Fibroblast of pulmonary artery (primary cell): ENCODE data around the gene FAM184B.

ENCODE experiments used
- DNase-seq: peaks from one replicate; pipeline ENCODE4 v3.0.0-alpha.2; 2010; ENCODE audit warnings: low read depth
- H3K4me3 ChIP-seq: replicated peaks from 2 replicates; pipeline ENCODE4 v1.5.1; 2011; ENCODE audit warnings: low read depth, mild to moderate bottlenecking, control low read depth, low read length, moderate library complexity
- CTCF ChIP-seq: IDR thresholded peaks from 2 replicates; pipeline ENCODE4 v1.5.1; 2011; ENCODE audit warnings: mild to moderate bottlenecking, control low read depth, low read length, inconsistent platforms; ENCODE audit errors: missing control alignments

FAM184B gene

GRCh38 chr4:17680559-17681280 is 100.7 kb downstream of the FAM184B start:
- no peak for TF ChIP-seq CTCF
- no peak overlapping the region for H3K4me3 ChIP-seq
- DNase-seq: no peak

- DNase-seq: no peak
- TF ChIP-seq CTCF: no peak
- H3K4me3 ChIP-seq: no peak overlapping the region
Measured at GRCh38 chr4:17670423-17670822, 111.0 kb downstream of the FAM184B start.

- no peak for DNase-seq
- no peak overlapping the region for H3K4me3 ChIP-seq
- no peak for TF ChIP-seq CTCF
Measured at GRCh38 chr4:17667653-17668201, 113.7 kb downstream of the FAM184B start.

- no peak overlapping the region for H3K4me3 ChIP-seq
- no peak for TF ChIP-seq CTCF
- no peak for DNase-seq
Measured at GRCh38 chr4:17667253-17667652, 114.2 kb downstream of the FAM184B start.

- no peak for TF ChIP-seq CTCF
- no peak for DNase-seq
- H3K4me3 ChIP-seq: no peak overlapping the region
Measured at GRCh38 chr4:17665852-17666251, 115.6 kb downstream of the FAM184B start.

- TF ChIP-seq CTCF: no peak
- DNase-seq: no peak
- no peak overlapping the region for H3K4me3 ChIP-seq
Measured at GRCh38 chr4:17665346-17665745, 116.1 kb downstream of the FAM184B start.

GRCh38 chr4:17664755-17665154 is 116.7 kb downstream of the FAM184B start:
- TF ChIP-seq CTCF: no peak
- no peak overlapping the region for H3K4me3 ChIP-seq
- DNase-seq: no peak
